ENCODE measurements around the gene MAL.

DNA sequence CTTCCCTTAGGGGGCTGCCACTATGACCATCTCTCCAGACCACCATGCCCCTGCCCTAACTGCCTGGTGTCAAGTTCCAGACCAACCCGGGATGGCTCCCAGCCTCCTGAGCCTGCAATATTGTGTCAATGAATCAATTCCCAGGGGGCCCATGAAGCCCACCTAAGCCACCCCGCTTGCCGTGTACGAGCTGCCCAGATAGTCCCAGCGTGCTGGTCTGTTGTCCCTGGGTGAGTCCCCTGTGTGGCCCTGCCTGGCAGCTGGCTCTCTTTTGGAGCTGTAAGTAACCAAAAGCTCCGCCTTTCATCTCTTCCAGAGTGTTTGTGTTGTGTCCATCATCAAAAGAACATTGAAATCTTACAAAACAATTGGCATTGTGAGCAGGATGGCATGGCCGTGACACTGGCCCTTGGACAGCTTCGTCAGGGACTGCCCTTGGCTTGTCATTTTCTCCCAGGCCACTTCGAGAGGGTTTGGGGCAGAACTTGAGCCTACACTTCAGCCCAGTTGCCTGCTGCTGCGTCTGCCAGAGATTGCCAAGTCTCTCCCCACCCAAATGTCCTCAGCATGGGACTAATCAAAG lies 11.3 kb upstream of the MAL start:
- no peak for TF ChIP-seq ELF4 (IDR thresholded peaks at IDR 0.05)
- TF ChIP-seq, protein P1, sequence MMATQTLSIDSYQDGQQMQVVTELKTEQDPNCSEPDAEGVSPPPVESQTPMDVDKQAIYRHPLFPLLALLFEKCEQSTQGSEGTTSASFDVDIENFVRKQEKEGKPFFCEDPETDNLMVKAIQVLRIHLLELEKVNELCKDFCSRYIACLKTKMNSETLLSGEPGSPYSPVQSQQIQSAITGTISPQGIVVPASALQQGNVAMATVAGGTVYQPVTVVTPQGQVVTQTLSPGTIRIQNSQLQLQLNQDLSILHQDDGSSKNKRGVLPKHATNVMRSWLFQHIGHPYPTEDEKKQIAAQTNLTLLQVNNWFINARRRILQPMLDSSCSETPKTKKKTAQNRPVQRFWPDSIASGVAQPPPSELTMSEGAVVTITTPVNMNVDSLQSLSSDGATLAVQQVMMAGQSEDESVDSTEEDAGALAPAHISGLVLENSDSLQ (IDR thresholded peaks at IDR 0.05) = no peak
